ENCODE results near the gene PDE1C.

Gene PDE1C

GRCh38 chr7:32074787-32075585, 4.8 kb upstream of the PDE1C start:
- no peak for DNase-seq

GRCh38 chr7:32073533-32073932, 3.3 kb upstream of the PDE1C start:
- no peak for DNase-seq

DNA sequence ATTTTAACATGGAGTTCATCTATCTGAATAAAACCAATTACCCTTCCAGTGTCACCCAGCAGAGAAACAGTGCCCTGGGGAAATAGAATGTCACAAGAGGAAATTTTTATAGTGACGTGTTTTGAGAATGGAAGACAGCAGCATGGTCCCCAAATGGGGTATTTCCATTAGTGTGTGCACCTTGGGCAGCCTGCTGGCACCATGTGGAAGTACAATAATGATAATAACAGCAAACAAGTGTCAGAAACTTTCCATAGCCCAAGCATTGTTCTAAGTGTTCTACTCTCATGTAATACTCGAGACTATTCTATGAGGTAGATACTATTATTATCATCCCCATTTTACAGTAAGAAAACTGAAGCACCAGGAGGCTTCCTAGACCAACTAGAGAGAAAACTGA, 2.2 kb upstream of the PDE1C start:
- DNase-seq: no peak

- no peak for DNase-seq
Measured at GRCh38 chr7:32071466-32072091, 1.4 kb upstream of the PDE1C start.

- no peak for DNase-seq
Measured at GRCh38 chr7:32070051-32070405, 179 bp downstream of the PDE1C start.

GRCh38 chr7:32069116-32069650, 1.0 kb downstream of the PDE1C start:
- DNase-seq: no peak

DNA sequence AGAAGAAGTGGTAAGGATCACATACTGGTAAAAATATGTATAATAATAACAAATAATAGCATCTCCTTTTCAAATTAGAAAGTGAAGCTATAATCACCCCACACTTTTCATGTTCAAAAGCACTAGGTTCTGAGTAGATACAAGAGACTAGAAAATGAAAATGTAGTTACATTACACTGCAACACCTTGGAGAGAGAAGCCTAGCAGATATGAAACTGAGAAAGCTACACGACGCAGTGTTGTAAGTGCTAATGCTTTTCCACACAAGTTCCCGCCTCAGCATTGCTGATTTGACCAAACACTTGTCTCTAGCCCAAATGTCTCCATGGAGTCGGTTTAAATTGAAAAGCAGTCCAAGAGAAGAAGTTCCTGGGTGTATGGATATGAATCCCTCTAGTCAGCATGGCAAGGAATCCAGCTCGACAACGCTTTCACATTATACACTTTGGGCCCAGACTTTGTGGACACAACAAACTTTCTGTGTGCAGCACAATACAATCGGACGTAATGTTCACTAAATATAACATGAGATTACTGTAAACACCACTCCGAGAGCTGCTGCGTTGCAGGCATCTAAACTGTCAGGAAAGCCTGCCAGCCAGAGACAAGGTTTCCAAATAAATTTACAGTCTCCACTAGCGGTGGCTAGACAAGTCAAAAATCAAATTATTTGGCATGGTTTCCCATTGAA, 1.7 kb downstream of the PDE1C start:
- no peak for DNase-seq

- DNase-seq: no peak
Measured at GRCh38 chr7:32066441-32066840, 3.8 kb downstream of the PDE1C start.

GRCh38 chr7:32063614-32064013, 6.6 kb downstream of the PDE1C start:
- DNase-seq: no peak

DNA sequence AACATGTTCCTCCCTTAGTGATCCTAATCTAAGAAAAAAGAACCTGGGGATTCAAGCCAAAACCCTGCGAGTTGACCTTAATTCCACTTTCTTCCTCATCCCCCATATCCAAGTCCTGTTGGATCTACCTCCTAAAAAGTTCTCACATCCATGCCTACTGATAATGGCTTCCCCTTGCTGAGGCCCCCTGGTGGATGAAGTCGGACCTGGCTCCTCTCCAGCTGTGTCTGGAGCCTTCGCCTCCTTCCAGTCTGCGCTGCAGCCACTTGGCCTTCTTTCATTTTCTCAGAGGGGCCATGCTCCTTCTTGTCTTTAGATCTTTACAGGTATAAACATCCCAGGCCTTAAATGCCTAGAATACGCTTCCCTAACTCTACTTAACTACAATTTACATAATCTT, 8.1 kb downstream of the PDE1C start:
- peak; percentile 27 for DNase-seq

DNA sequence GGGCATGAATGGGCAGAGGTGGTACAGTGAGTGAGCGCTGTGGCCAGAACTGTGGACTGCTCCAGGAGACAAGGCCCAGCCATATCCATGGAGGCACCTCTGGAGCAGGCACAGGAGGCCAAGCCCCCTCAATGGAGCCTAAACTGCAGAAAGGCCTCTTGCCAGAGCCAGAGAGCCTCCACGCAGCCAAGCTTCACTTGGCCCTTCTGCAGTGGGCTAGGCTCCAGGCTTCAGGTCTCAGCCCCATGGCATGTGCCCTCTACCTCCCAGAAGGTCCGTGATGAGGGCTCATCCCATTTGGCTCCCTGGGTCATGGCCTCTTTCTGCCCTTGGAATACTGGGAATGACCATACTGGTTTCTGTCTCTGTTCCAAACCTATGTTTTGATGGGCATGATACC, 8.9 kb downstream of the PDE1C start:
- DNase-seq: no peak

- DNase-seq: no peak
Measured at GRCh38 chr7:32059289-32060011, 10.8 kb downstream of the PDE1C start.

GRCh38 chr7:32058002-32058401, 12.2 kb downstream of the PDE1C start:
- no peak for DNase-seq

- no peak for DNase-seq
Measured at GRCh38 chr7:32056767-32057166, 13.4 kb downstream of the PDE1C start.

GRCh38 chr7:32053204-32053603, 17.0 kb downstream of the PDE1C start:
- no peak for DNase-seq

- DNase-seq: no peak
Measured at GRCh38 chr7:32051128-32051527, 19.1 kb downstream of the PDE1C start.

DNA sequence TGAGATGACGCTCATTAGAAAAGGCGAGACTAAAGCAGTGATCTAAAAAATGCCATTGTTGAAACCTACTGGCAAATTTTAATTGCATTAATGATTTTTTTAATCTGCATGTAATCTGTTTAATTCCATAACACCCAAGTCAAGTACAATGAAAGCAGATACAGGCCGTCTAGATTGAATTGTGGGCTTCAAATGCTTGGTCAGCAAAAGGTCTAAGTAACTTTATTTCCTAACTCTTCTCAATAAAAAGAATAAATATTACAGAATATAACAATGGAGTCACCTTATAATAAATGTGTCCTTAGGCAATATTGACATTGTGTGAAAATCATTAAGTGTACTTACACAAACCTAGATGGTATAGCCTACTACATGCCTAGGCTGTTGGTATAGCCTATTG, 20.6 kb downstream of the PDE1C start:
- no peak for DNase-seq

- peak; percentile 0 for DNase-seq
Measured at GRCh38 chr7:32048970-32049491, 21.2 kb downstream of the PDE1C start.

DNA sequence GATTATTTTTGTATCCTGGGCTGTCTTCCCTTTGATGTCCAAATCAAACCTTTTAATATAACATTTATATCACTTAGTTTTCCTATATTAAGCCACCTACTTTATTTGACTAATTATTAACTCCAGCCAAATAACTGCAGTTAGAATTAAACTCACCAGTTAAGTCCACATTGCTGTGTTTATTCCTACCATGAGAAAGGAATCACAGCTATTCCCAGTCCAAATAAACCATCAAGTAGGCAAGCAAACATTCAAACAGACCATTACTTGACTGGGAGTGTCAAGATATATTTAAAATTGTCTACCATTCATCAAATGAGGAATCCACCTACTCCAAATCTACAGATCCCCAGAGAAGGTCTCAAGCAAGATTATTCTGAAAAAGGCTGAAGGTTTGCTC, 22.4 kb downstream of the PDE1C start:
- no peak for DNase-seq

- no peak for DNase-seq
Measured at GRCh38 chr7:32047075-32047474, 23.1 kb downstream of the PDE1C start.

- DNase-seq: no peak
Measured at GRCh38 chr7:32045228-32045627, 25.0 kb downstream of the PDE1C start.

- DNase-seq: no peak
Measured at GRCh38 chr7:32044739-32045138, 25.5 kb downstream of the PDE1C start.

GRCh38 chr7:32043688-32044087, 26.5 kb downstream of the PDE1C start:
- DNase-seq: no peak

Data from OCI-M1 (cell line).